DND-41 (cell line): ENCODE measurements around the gene SLC8A3.

ENCODE experiments used
- ATAC-seq: fragments of 200-7000 bp; cut with Tn5 transposase; 3 replicates; pipeline ENCODE4 v1.9.1; 2021; ENCODE audit warnings: low read depth; ENCODE audit not compliant: insufficient read depth
- DNase-seq: peaks from one replicate; pipeline ENCODE4 v3.0.0-alpha.2; 2020
- H2AFZ ChIP-seq: 2 replicates; pipeline ENCODE4 v1.6.0; 2012; ENCODE audit warnings: low read depth, low read length
- H3K27ac ChIP-seq: 2 replicates; pipeline ENCODE4 v1.5.1; 2012; ENCODE audit warnings: low read length, inconsistent platforms
- H3K27me3 ChIP-seq: fragments of 200-600 bp; sonication (generic); 2 replicates; pipeline ENCODE4 v1.6.0; 2012; ENCODE audit warnings: low read length, mild to moderate bottlenecking, inconsistent platforms; ENCODE audit not compliant: insufficient read depth, poor library complexity
- H3K36me3 ChIP-seq: 2 replicates; pipeline ENCODE4 v1.5.1; 2012; ENCODE audit warnings: low read length, inconsistent platforms; ENCODE audit not compliant: insufficient read depth
- H3K4me1 ChIP-seq: 2 replicates; pipeline ENCODE4 v1.5.1; 2012; ENCODE audit warnings: mild to moderate bottlenecking, low read length; ENCODE audit not compliant: insufficient read depth
- H3K4me2 ChIP-seq: 2 replicates; pipeline ENCODE4 v1.6.0; 2012; ENCODE audit warnings: mild to moderate bottlenecking, moderate library complexity, low read length, inconsistent platforms; ENCODE audit not compliant: insufficient read depth
- H3K4me3 ChIP-seq, 2 experiments: fragments of 200-600 bp in 1 of 2; shearing (Covaris generic) in 1 of 2; 2 replicates each; pipeline ENCODE4 v1.5.1; 2012 to 2016; ENCODE audit warnings: inconsistent platforms in 2 of 2, low read length in 2 of 2, mild to moderate bottlenecking in 2 of 2, low read depth in 1 of 2, moderate library complexity in 1 of 2
- H3K79me2 ChIP-seq: 2 replicates; pipeline ENCODE4 v1.6.0; 2012; ENCODE audit warnings: low read length, inconsistent platforms; ENCODE audit not compliant: insufficient read depth
- H3K9ac ChIP-seq: 2 replicates; pipeline ENCODE4 v1.6.0; 2012; ENCODE audit warnings: low read depth, mild to moderate bottlenecking, inconsistent platforms, low read length, moderate library complexity
- H3K9me3 ChIP-seq: 2 replicates; pipeline ENCODE4 v1.5.1; 2012; ENCODE audit warnings: low read length, moderate library complexity, mild to moderate bottlenecking, inconsistent platforms; ENCODE audit not compliant: insufficient read depth, severe bottlenecking
- H4K20me1 ChIP-seq: 2 replicates; pipeline ENCODE4 v1.6.0; 2012; ENCODE audit warnings: low read length; ENCODE audit not compliant: insufficient read depth
- EZH2 ChIP-seq: IDR thresholded peaks from 3 replicates; pipeline ENCODE4 v1.6.1; 2012; ENCODE audit warnings: borderline replicate concordance, low read depth, mild to moderate bottlenecking, moderate library complexity, low read length, inconsistent platforms; ENCODE audit not compliant: severe bottlenecking
- TF ChIP-seq, protein P1 (sequence below): IDR thresholded peaks from 2 replicates; pipeline ENCODE4 v1.5.1; 2012; ENCODE audit warnings: borderline replicate concordance, low read length, moderate library complexity, mild to moderate bottlenecking; ENCODE audit not compliant: poor library complexity, severe bottlenecking; ENCODE audit errors: extremely low read depth

SLC8A3 gene

DNA sequence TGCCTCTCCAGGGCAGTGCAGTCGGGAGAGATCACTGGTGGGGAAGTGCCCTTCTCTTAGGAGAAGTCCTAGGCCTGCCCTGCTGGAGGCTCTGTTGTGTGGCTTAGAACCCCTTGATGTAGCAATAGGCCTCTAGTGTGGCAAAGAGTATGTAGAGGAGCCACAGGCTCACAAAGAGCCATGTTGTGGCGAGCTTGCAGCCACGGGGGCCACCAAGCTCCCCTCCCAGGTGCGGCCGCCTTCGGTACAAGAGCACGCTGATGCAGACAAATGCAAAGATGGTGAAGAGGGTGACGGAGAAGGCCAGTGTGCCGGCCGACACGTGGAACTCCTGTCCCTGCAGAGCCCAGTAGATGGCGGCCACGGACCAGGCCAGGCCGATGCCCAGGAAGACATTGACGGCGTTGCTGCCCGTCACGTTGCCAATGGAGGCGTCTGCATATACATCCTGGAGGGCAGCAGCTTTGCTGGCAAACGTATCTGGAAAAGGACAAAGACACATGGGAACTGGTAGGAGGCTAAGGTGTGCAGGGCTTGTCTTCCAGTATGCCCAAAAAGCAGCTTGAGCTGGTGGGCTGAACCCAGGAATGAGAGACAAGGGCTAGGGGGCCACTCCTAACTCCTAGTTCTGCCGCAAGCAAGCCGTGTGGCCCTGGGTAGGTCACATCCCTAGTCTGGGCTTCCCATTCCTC lies 142.8 kb downstream of the SLC8A3 start:
- H3K4me2 ChIP-seq = no peak overlapping the region
- no peaks in the 10 kb centered on the region for H3K4me1 ChIP-seq
- no peak for ATAC-seq
- H2AFZ ChIP-seq = no peak overlapping the region
- H3K27ac ChIP-seq = no peak overlapping the region
- peaks cover 2% of the 10 kb centered on the region for H3K27me3 ChIP-seq
- no peaks in the 10 kb centered on the region for H3K9me3 ChIP-seq
- H3K36me3 ChIP-seq = no peaks in the 10 kb centered on the region
- TF ChIP-seq EZH2 = no peak
- TF ChIP-seq, protein P1, sequence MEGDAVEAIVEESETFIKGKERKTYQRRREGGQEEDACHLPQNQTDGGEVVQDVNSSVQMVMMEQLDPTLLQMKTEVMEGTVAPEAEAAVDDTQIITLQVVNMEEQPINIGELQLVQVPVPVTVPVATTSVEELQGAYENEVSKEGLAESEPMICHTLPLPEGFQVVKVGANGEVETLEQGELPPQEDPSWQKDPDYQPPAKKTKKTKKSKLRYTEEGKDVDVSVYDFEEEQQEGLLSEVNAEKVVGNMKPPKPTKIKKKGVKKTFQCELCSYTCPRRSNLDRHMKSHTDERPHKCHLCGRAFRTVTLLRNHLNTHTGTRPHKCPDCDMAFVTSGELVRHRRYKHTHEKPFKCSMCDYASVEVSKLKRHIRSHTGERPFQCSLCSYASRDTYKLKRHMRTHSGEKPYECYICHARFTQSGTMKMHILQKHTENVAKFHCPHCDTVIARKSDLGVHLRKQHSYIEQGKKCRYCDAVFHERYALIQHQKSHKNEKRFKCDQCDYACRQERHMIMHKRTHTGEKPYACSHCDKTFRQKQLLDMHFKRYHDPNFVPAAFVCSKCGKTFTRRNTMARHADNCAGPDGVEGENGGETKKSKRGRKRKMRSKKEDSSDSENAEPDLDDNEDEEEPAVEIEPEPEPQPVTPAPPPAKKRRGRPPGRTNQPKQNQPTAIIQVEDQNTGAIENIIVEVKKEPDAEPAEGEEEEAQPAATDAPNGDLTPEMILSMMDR = peak; percentile 25
- no peak overlapping the region for H3K9ac ChIP-seq
- no peak overlapping the region for H3K4me3 ChIP-seq
- H4K20me1 ChIP-seq = no peaks in the 10 kb centered on the region; the same call in 1 of the 2 replicates
- H3K79me2 ChIP-seq = no peaks in the 10 kb centered on the region
- no peak for DNase-seq

DNA sequence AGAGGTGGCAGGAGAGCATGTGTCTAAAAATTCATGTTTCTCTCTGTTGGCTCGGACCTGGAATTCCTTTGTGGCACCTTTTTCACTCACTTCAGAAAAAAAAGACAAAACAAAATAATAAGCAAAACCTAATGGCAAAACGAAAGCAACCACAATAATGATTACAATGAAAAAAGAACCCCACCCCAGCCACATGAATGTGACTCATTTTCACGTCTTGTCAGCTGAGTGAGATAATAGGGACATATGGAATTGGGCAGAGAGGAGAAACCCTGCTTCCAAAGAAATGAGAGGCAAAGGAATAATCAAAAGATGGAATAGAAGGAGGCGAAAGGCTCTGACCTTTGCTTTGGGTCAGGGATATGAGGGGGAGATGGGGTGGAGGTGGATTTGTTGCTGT lies 143.4 kb downstream of the SLC8A3 start:
- Histone ChIP-seq H3K4me3 (no peak overlapping the region), H3K79me2 (no peaks in the 10 kb centered on the region), H3K4me2 (no peak overlapping the region), H3K9me3 (no peaks in the 10 kb centered on the region), H4K20me1 (no peaks in the 10 kb centered on the region; the same call in 1 of the 2 replicates), H3K36me3 (no peaks in the 10 kb centered on the region), H3K9ac (no peak overlapping the region), H2AFZ (no peak overlapping the region), H3K4me1 (no peaks in the 10 kb centered on the region), H3K27me3 (peaks cover 2% of the 10 kb centered on the region), H3K27ac (no peak overlapping the region)
- TF ChIP-seq EZH2 = no peak
- TF ChIP-seq, protein P1 = no peak
- no peak for ATAC-seq
- no peak for DNase-seq

- Histone ChIP-seq H3K4me3 (no peak overlapping the region), H3K4me1 (no peaks in the 10 kb centered on the region), H3K27ac (no peak overlapping the region), H3K27me3 (peaks cover 2% of the 10 kb centered on the region), H3K9ac (no peak overlapping the region), H4K20me1 (no peaks in the 10 kb centered on the region; the same call in 1 of the 2 replicates), H3K9me3 (no peaks in the 10 kb centered on the region), H3K4me2 (no peak overlapping the region), H3K36me3 (no peaks in the 10 kb centered on the region), H2AFZ (no peak overlapping the region), H3K79me2 (no peaks in the 10 kb centered on the region)
- no peak for DNase-seq
- TF ChIP-seq, protein P1 = no peak
- no peak for TF ChIP-seq EZH2
- ATAC-seq = no peak
Measured at GRCh38 chr14:70043001-70043400, 145.8 kb downstream of the SLC8A3 start.

- Histone ChIP-seq H4K20me1 (no peaks in the 10 kb centered on the region), H3K27me3 (no peaks in the 10 kb centered on the region), H3K4me1 (no peaks in the 10 kb centered on the region), H3K9ac (no peak overlapping the region), H3K9me3 (no peaks in the 10 kb centered on the region), H3K4me3 (no peak overlapping the region), H3K79me2 (no peaks in the 10 kb centered on the region), H2AFZ (no peak overlapping the region), H3K36me3 (no peaks in the 10 kb centered on the region), H3K4me2 (no peak overlapping the region), H3K27ac (no peak overlapping the region)
- no peak for ATAC-seq
- no peak for DNase-seq
- no peak for TF ChIP-seq EZH2
- TF ChIP-seq, protein P1 = no peak
Measured at GRCh38 chr14:70036665-70037064, 152.1 kb downstream of the SLC8A3 start.
